DND-41 (cell line): ENCODE measurements around the gene ALDH16A1.

Experiments used
- EZH2 ChIP-seq: IDR thresholded peaks from 3 replicates; pipeline ENCODE4 v1.6.1; 2012; ENCODE audit warnings: borderline replicate concordance, low read depth, mild to moderate bottlenecking, moderate library complexity, low read length, inconsistent platforms; ENCODE audit not compliant: severe bottlenecking
- TF ChIP-seq, protein P1 (sequence below): IDR thresholded peaks from 2 replicates; pipeline ENCODE4 v1.5.1; 2012; ENCODE audit warnings: borderline replicate concordance, low read length, moderate library complexity, mild to moderate bottlenecking; ENCODE audit not compliant: poor library complexity, severe bottlenecking; ENCODE audit errors: extremely low read depth

DNA sequence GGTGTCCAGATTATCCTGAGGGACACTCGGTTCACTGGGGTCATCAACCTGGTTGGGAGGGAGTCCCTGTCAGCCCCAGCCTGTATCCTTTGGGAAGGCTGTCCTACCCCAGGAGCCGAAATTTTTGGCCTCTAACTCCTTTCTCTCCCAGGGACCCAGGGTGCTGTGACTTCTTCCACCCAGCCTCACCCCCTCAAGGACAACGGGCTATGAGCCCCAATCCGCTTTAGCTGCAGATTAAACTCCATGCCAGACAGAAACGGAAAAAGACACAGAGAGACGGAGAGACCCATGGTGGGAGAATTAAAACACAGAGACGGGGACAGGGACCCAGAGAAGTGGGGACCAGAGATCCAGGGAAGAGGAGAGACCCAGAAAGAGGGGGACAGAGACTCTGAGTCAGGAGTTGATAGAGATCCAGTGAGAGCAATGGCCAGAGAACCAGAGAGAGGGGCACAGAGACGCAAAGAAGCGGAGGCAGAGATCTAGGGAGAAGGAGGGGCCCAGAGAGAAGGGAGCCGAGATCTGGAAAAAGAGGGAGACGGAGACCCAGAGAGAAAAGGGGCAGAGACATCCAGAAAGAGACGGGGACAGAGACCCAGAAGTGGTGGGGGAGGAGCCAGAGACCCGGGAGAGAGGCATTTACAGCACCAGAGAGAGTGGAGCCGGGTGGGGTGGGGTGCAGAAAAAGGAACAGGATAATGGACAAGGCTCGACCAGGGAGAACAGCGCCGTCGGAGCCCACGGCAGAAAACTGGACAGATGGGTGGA lies 12.4 kb upstream of the ALDH16A1 start:
- TF ChIP-seq, protein P1, sequence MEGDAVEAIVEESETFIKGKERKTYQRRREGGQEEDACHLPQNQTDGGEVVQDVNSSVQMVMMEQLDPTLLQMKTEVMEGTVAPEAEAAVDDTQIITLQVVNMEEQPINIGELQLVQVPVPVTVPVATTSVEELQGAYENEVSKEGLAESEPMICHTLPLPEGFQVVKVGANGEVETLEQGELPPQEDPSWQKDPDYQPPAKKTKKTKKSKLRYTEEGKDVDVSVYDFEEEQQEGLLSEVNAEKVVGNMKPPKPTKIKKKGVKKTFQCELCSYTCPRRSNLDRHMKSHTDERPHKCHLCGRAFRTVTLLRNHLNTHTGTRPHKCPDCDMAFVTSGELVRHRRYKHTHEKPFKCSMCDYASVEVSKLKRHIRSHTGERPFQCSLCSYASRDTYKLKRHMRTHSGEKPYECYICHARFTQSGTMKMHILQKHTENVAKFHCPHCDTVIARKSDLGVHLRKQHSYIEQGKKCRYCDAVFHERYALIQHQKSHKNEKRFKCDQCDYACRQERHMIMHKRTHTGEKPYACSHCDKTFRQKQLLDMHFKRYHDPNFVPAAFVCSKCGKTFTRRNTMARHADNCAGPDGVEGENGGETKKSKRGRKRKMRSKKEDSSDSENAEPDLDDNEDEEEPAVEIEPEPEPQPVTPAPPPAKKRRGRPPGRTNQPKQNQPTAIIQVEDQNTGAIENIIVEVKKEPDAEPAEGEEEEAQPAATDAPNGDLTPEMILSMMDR: no peak
- no peak for TF ChIP-seq EZH2
